22Rv1 (cell line): Measurements from ENCODE around the gene GABBR1.

ENCODE experiments used
- ZFX ChIP-seq: fragments of 450-650 bp; IDR thresholded peaks from 2 replicates; pipeline ENCODE4 v1.6.1; 2017; ENCODE audit warnings: antibody characterized with exemption, borderline replicate concordance
- TF ChIP-seq, protein P1 (sequence below): fragments of 450-650 bp; IDR thresholded peaks from 2 replicates; pipeline ENCODE4 v1.5.1; 2017; ENCODE audit warnings: mild to moderate bottlenecking

DNA sequence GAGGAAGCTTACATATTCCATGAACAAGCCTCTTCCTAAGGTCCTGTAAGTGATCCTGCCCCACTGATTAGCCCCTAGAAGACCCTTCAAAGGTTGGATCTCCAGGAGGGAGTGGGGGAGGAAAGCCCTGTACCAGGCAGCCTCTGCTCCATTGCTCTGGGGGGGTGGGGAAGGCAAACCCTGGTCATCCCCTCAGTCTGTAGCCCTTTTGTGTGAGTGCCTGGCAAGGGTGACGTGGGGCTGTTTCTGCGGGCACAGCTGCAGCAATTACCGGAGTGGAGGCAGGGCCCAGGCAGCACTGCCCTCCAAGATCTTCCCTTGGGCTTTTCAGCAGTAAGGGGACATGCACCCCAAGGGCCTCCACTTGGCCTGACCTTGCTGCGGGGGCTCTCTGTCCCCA, 23.8 kb upstream of the GABBR1 start, which contains the start of gene MOG:
- TF ChIP-seq, protein P1, sequence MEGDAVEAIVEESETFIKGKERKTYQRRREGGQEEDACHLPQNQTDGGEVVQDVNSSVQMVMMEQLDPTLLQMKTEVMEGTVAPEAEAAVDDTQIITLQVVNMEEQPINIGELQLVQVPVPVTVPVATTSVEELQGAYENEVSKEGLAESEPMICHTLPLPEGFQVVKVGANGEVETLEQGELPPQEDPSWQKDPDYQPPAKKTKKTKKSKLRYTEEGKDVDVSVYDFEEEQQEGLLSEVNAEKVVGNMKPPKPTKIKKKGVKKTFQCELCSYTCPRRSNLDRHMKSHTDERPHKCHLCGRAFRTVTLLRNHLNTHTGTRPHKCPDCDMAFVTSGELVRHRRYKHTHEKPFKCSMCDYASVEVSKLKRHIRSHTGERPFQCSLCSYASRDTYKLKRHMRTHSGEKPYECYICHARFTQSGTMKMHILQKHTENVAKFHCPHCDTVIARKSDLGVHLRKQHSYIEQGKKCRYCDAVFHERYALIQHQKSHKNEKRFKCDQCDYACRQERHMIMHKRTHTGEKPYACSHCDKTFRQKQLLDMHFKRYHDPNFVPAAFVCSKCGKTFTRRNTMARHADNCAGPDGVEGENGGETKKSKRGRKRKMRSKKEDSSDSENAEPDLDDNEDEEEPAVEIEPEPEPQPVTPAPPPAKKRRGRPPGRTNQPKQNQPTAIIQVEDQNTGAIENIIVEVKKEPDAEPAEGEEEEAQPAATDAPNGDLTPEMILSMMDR = no peak
- no peak for TF ChIP-seq ZFX
